HEK293 (cell line): Measurements from ENCODE around the gene TTBK1.

Source experiments
- CTCF ChIP-seq: fragments of 450-650 bp; formaldehyde crosslinking; IDR thresholded peaks from 2 replicates; pipeline ENCODE4 v1.5.1; 2016; ENCODE audit warnings: missing biosample characterization, missing genetic modification characterization
- EGR2 ChIP-seq: fragments of 450-650 bp; formaldehyde crosslinking; IDR thresholded peaks from 2 replicates; pipeline ENCODE4 v1.5.1; 2016; ENCODE audit warnings: low read depth, missing biosample characterization, missing genetic modification characterization
- OVOL3 ChIP-seq: fragments of 450-650 bp; formaldehyde crosslinking; IDR thresholded peaks from 2 replicates; pipeline ENCODE4 v1.5.1; 2016; ENCODE audit warnings: missing biosample characterization, missing genetic modification characterization
- RBAK ChIP-seq: fragments of 450-650 bp; formaldehyde crosslinking; IDR thresholded peaks from 2 replicates; pipeline ENCODE4 v1.5.1; 2016; ENCODE audit warnings: missing biosample characterization, missing genetic modification characterization
- TRIM28 ChIP-seq: IDR thresholded peaks from 2 replicates; pipeline ENCODE4 v1.6.1; 2011; ENCODE audit warnings: low read length, control low read depth, borderline replicate concordance
- TSHZ1 ChIP-seq: fragments of 450-650 bp; formaldehyde crosslinking; IDR thresholded peaks from 2 replicates; pipeline ENCODE4 v1.5.1; 2016; ENCODE audit warnings: missing biosample characterization, missing genetic modification characterization, borderline replicate concordance
- YY2 ChIP-seq: fragments of 450-650 bp; formaldehyde crosslinking; IDR thresholded peaks from 2 replicates; pipeline ENCODE4 v1.5.1; 2016; ENCODE audit warnings: missing biosample characterization, missing genetic modification characterization
- ZNF274 ChIP-seq, 2 experiments: fragments of 200-500 bp in 1 of 2; fragments of 450-650 bp in 1 of 2; sonication (Bioruptor generic) in 1 of 2; formaldehyde crosslinking in 1 of 2; IDR thresholded peaks; 2 replicates each; pipeline versions ENCODE4 v1.5.1 to v1.6.1; 2014 to 2016; ENCODE audit warnings: borderline replicate concordance in 1 of 2, inconsistent platforms in 1 of 2, low read length in 1 of 2, missing biosample characterization in 1 of 2, missing genetic modification characterization in 1 of 2
- ZNF398 ChIP-seq: fragments of 450-650 bp; formaldehyde crosslinking; IDR thresholded peaks from 2 replicates; pipeline ENCODE4 v1.5.1; 2017; ENCODE audit warnings: missing biosample characterization, missing genetic modification characterization
- ZNF48 ChIP-seq: fragments of 450-650 bp; formaldehyde crosslinking; IDR thresholded peaks from 2 replicates; pipeline ENCODE4 v1.5.1; 2016; ENCODE audit warnings: missing biosample characterization, missing genetic modification characterization
- ZNF488 ChIP-seq: fragments of 450-650 bp; formaldehyde crosslinking; IDR thresholded peaks from 2 replicates; pipeline ENCODE4 v1.5.1; 2016; ENCODE audit warnings: missing biosample characterization, missing genetic modification characterization
- ZSCAN23 ChIP-seq: fragments of 450-650 bp; formaldehyde crosslinking; IDR thresholded peaks from 2 replicates; pipeline ENCODE4 v1.5.1; 2016; ENCODE audit warnings: missing biosample characterization, missing genetic modification characterization

- TF ChIP-seq OVOL3 (tag by site-specific recombination) = no peak
- TF ChIP-seq EGR2 (tag by site-specific recombination) = no peak
- TF ChIP-seq ZNF488 (tag by site-specific recombination) = no peak
- TF ChIP-seq RBAK (tag by site-specific recombination) = no peak
- TF ChIP-seq ZSCAN23 = no peak
- no peak for TF ChIP-seq CTCF
- TF ChIP-seq YY2 (tag by site-specific recombination) = no peak
- no peak for TF ChIP-seq ZNF398
- no peak for TF ChIP-seq TSHZ1 (tag by site-specific recombination)
- TF ChIP-seq ZNF274 (IDR thresholded peaks at IDR 0.05; ENCODE audit: low read length) = no peak
- TF ChIP-seq ZNF274 (tag by site-specific recombination; IDR thresholded peaks at IDR 0.05; ENCODE audit: borderline replicate concordance) = no peak
- TF ChIP-seq TRIM28 = no peak
- TF ChIP-seq ZNF48 (tag by site-specific recombination) = no peak
Measured at GRCh38 chr6:43295456-43295855, 52.2 kb downstream of the TTBK1 start.
